Measurements from ENCODE around the gene PUS1.
"Not testable (repeated sequence)": the region's sequence is repeated elsewhere in the genome, so short reads cannot be mapped to it uniquely, and the experiment has no call there.

DNA sequence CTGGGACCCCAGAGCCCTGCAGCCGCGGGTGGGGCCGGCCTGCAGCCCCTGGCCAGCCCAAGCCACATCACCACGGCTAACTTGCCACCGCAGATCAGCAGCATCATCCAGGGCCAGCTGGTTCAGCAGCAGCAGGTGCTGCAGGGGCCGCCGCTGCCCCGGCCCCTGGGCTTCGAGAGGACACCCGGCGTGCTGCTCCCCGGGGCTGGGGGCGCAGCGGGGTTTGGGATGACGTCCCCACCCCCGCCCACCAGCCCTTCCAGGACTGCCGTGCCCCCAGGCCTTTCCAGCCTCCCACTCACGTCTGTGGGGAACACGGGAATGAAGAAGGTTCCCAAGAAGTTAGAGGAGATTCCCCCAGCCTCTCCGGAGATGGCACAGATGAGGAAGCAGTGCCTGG, 32.3 kb downstream of the PUS1 start:
- TF ChIP-seq, protein P1, sequence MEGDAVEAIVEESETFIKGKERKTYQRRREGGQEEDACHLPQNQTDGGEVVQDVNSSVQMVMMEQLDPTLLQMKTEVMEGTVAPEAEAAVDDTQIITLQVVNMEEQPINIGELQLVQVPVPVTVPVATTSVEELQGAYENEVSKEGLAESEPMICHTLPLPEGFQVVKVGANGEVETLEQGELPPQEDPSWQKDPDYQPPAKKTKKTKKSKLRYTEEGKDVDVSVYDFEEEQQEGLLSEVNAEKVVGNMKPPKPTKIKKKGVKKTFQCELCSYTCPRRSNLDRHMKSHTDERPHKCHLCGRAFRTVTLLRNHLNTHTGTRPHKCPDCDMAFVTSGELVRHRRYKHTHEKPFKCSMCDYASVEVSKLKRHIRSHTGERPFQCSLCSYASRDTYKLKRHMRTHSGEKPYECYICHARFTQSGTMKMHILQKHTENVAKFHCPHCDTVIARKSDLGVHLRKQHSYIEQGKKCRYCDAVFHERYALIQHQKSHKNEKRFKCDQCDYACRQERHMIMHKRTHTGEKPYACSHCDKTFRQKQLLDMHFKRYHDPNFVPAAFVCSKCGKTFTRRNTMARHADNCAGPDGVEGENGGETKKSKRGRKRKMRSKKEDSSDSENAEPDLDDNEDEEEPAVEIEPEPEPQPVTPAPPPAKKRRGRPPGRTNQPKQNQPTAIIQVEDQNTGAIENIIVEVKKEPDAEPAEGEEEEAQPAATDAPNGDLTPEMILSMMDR (IDR thresholded peaks at IDR 0.05 in 2 of 3, conservative IDR thresholded peaks at IDR 0.05 in 1 of 3; ENCODE audit: borderline replicate concordance in 1 of 3, insufficient read depth in 1 of 3, low read depth in 2 of 3, low read length in 2 of 3) = not testable (repeated sequence)
- TF ChIP-seq POLR2AphosphoS5 (IDR thresholded peaks at IDR 0.05; ENCODE audit: low read depth, low read length); EZH2phosphoT487 (IDR thresholded peaks at IDR 0.05; ENCODE audit: borderline replicate concordance); ZBTB33 (IDR thresholded peaks at IDR 0.05; ENCODE audit: extremely low read depth, insufficient replicate concordance, low read length); ATF3 (IDR thresholded peaks at IDR 0.05); CEBPB (IDR thresholded peaks at IDR 0.05; ENCODE audit: low read depth); POLR2A (IDR thresholded peaks at IDR 0.05; ENCODE audit: borderline replicate concordance, extremely low read depth, insufficient read depth, insufficient read length); FOSL1 (IDR thresholded peaks at IDR 0.05; ENCODE audit: low read depth): not testable (repeated sequence)

Data from HCT116 (cell line).